GM12801 (cell line): ENCODE results near the gene SPTLC1.

Experiments used
- TF ChIP-seq, protein P1 (sequence below): IDR thresholded peaks from one replicate; pipeline ENCODE4 v1.5.1; 2011; ENCODE audit warnings: control low read depth; ENCODE audit not compliant: insufficient read length; ENCODE audit errors: extremely low read depth

Gene SPTLC1, protein sequence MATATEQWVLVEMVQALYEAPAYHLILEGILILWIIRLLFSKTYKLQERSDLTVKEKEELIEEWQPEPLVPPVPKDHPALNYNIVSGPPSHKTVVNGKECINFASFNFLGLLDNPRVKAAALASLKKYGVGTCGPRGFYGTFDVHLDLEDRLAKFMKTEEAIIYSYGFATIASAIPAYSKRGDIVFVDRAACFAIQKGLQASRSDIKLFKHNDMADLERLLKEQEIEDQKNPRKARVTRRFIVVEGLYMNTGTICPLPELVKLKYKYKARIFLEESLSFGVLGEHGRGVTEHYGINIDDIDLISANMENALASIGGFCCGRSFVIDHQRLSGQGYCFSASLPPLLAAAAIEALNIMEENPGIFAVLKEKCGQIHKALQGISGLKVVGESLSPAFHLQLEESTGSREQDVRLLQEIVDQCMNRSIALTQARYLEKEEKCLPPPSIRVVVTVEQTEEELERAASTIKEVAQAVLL

DNA sequence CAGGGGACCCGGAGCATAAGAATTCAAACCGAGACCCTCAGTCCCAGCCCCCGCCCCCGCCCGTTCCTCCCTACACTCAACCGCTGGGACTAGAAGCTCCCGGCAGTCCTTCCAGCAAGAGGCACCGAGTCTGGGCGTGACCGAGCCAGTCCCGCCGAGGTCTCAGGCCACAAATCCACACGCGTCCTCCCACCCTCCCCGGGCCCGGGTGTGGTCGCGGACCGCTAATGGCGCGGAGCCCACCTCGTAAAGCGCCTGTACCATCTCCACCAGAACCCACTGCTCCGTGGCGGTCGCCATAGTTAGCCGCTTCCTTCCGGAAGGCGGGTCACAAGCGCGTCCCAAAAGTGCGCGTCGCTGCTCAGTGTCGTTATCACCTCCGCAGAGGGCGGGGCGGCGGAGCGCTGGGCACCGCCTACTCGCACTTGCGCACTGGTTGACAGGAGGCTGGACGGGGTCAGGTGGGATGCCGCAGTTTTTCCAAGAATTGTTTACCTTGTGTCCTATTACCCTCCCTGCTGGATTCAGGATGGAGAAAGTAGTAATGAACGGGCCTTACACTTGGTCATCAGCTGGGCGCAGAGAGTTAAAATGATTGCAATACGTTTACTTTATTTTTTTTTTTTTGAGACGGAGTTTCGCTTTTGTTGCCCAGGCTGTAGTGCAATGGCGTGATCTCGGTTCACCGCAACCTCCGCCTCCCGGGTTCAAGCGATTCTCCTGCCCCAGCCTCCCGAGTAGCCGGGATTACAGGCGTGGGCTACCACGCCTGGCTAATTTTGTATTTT is at the start of gene SPTLC1:
Gene SPTLC1 (minus strand): TSS at position 343 of the 788 bp plus-strand sequence. CDS start 43 bp downstream, at position 300.
- TF ChIP-seq, protein P1, sequence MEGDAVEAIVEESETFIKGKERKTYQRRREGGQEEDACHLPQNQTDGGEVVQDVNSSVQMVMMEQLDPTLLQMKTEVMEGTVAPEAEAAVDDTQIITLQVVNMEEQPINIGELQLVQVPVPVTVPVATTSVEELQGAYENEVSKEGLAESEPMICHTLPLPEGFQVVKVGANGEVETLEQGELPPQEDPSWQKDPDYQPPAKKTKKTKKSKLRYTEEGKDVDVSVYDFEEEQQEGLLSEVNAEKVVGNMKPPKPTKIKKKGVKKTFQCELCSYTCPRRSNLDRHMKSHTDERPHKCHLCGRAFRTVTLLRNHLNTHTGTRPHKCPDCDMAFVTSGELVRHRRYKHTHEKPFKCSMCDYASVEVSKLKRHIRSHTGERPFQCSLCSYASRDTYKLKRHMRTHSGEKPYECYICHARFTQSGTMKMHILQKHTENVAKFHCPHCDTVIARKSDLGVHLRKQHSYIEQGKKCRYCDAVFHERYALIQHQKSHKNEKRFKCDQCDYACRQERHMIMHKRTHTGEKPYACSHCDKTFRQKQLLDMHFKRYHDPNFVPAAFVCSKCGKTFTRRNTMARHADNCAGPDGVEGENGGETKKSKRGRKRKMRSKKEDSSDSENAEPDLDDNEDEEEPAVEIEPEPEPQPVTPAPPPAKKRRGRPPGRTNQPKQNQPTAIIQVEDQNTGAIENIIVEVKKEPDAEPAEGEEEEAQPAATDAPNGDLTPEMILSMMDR, result no peak

DNA sequence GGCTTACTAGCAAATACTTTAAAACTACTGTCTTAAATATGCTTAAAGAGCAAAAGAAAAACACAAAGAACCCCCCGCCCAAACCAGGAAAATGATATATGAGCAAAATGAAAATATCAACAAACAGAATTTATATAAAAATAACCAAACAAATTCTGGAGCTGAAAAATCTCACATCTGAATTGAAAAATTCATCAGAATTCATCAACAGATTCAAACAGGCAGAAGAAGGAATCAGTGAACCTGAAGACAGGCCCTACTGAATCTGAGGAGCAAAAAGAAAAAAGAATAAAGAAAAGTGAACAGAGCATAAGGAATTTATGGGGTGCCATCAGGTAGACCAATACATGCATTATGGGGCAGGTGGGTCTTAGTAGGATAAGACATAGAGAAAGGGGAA is 49.8 kb upstream of the SPTLC1 start:
- TF ChIP-seq, protein P1, result no peak

DNA sequence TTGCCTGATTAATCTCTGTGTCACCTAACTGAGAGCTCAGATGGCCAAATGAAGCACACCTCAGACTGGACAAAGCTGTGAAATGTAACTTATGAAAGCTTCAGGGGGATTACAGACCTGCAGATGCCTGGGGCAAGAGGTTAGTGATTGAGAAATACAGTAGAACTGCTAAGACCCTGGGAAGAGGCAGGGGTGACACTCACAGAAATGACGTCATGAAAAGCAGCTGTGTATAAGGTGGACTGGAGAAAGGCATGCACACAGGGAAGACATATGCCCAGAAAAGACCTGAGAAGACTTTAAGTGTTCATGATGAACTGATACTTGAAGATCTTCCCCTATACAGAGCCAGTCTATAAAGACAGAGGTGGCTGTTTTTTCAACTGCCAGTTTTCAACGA is 49.3 kb upstream of the SPTLC1 start:
- TF ChIP-seq, protein P1, result no peak

DNA sequence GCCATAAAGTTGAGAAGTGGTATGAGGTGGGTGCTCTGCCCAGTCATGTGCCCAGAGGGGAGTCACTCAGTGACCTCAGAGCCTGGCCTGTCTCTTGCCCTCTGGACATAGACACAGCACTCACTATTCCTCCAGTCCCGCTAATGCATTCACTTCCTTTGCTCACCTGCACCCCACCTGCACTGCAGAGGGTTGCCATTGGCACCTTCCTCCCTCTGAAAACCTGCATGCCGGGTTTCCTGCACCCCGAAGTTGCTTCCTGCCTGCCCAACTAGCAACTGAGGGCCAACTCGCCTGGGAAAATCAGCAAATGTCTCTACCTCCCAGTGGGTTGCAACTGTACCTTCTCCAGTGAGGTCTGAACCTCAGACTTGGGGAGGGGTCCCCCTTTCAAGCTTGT is 48.1 kb upstream of the SPTLC1 start:
- TF ChIP-seq, protein P1, result no peak

DNA sequence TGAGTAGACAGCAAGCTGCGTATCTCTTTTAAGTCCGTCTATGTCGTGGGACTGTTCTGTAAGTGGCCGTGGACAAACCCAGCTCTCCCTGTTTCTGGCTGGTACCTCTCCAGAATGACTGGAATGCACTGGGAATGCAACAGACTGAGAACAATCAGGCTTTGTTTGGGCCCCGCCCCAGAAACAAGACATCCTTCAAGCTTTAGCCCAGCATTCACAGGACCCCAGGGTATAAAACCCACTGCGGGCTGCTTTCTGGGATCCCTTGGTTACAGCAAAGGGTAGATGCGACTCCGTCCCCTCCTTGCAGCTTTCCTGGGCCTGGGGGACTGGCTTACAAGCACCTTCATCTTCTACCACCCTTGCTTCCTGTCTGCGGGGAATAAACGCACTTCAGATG is 45.6 kb upstream of the SPTLC1 start:
- TF ChIP-seq, protein P1, result no peak

DNA sequence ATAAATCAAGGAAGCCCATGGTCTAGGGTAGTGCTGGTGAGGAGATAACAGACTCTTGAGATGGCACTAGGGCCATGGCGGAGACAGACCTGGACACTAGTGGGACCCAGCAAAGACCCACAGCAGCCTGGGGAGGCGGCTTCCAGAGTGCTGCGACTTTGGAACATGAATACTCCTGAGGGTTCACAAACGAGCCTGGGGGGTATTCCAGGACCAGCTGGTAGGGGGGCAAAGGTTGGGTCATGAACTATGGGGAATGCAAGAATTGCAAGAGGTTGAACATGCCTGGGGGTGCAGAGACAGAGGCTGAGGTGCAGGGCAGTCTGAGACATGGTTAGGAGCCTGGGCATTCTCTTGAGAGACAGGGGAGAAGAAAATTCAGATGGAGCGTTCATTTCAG is 43.8 kb upstream of the SPTLC1 start:
- TF ChIP-seq, protein P1, result no peak

DNA sequence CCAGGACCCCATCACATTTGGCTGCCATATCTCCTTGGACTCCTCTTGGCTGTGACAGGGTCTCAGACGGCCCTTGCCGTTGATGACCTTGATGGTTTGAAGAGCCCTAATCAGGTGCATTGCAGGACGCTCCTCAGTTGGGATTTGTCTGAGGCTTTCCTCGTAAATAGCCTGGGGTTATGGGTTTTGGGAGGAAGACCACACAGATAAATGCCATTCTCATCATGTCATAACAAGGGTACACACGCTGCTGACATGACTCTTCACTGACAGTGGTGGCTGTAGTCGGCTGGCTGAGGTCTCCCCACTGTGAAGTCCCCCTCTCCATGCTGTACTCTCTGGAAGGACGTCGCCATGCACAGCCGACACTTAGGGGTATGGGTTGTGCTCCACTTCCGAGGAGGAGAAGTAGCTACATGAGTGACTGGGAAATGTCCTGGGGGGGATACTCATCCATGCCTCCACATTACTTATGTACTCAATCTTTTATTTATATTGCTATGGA is 42.9 kb upstream of the SPTLC1 start:
- TF ChIP-seq, protein P1, result no peak
